ENCODE data around the gene ITPRID2. TPM values are rescaled to one million over a fixed set of nuclear protein-coding genes. Genes with fewer than 3 reads are reported as not detected.
A peak's percentile ranks its signal among the peaks of the same experiment; 100 is the strongest.
"Not testable (repeated sequence)": the region's sequence is repeated elsewhere in the genome, so short reads cannot be mapped to it uniquely, and the experiment has no call there.

ITPRID2 gene
- total RNA-seq, 1 donor from 2014 or later = 109 TPM

DNA sequence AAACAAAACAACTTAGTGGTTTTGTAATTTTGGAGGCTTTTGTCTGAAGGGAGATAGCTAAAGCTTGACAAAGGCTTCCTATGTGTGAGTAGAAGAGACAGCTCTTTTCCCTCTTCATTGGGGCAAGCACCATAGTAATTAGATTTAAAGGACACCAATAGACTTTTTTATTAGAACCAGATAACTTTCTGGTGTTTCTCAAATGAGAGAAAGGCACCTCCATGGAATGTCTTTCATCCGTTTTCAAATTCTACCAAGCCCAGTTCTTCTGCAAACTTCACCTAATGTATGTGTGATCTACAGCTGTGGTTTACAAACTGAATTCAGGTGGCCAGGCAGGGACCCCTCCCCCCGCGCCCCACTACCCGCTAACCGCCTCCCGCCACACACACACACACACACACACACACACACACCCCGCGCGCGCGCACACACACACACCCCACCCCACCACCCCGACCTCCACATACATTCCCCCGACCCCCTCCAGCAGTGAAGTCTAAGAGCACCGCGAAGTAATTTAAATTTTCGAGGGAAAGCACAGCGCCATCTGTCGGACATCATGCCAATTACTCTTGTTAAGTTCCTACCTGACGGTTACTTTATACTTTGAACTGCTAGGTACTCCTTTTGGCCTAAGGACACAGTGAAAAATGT is 62.5 kb downstream of the ITPRID2 start:
- H3K27me3 Mint-ChIP-seq = no peaks in the 10 kb centered on the region
- H3K4me1 Mint-ChIP-seq (ENCODE audit: unreplicated experiment) = peaks cover 37% of the 10 kb centered on the region
- no peak for DNase-seq (ENCODE audit: extremely low spot score, unreplicated experiment)
- peaks cover 10% of the 10 kb centered on the region for H3K9me3 Mint-ChIP-seq
- H3K27ac Mint-ChIP-seq = peak overlapping the region; percentile 67
- TF ChIP-seq, protein P1, sequence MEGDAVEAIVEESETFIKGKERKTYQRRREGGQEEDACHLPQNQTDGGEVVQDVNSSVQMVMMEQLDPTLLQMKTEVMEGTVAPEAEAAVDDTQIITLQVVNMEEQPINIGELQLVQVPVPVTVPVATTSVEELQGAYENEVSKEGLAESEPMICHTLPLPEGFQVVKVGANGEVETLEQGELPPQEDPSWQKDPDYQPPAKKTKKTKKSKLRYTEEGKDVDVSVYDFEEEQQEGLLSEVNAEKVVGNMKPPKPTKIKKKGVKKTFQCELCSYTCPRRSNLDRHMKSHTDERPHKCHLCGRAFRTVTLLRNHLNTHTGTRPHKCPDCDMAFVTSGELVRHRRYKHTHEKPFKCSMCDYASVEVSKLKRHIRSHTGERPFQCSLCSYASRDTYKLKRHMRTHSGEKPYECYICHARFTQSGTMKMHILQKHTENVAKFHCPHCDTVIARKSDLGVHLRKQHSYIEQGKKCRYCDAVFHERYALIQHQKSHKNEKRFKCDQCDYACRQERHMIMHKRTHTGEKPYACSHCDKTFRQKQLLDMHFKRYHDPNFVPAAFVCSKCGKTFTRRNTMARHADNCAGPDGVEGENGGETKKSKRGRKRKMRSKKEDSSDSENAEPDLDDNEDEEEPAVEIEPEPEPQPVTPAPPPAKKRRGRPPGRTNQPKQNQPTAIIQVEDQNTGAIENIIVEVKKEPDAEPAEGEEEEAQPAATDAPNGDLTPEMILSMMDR (conservative IDR thresholded peaks at IDR 0.05) = peak; percentile 79
- H3K36me3 Mint-ChIP-seq = no peaks in the 10 kb centered on the region
- peak overlapping the region; percentile 78 for H3K4me3 Mint-ChIP-seq

- H3K4me3 Mint-ChIP-seq = peak overlapping the region; percentile 78
- H3K36me3 Mint-ChIP-seq = no peaks in the 10 kb centered on the region
- H3K27me3 Mint-ChIP-seq = no peaks in the 10 kb centered on the region
- TF ChIP-seq, protein P1 (conservative IDR thresholded peaks at IDR 0.05) = peak; percentile 46
- H3K4me1 Mint-ChIP-seq (ENCODE audit: unreplicated experiment) = peaks cover 37% of the 10 kb centered on the region
- DNase-seq (ENCODE audit: extremely low spot score, unreplicated experiment) = no peak
- peaks cover 5% of the 10 kb centered on the region for H3K9me3 Mint-ChIP-seq
- peak overlapping the region; percentile 67 for H3K27ac Mint-ChIP-seq
These were observed 63.0 kb downstream of the ITPRID2 start for GRCh38 chr2:181954538-181954883.

DNA sequence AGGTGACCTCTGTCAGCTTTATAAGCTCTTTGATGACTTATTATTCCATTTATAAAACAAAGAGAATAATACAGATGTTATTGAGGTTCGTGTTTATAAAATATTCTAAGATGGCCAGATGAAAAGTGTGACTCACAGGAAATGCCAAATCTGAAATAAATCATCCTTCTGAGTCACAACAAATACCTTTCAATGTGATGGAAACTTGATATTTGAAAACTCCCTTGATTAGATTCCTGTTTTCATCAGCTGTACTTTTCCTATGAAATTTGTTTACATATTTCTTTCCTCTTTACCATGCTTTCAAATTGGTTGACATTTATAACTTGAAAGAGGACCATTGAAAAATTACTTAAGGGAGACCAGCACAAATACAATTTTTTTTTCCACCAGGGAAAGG is 63.5 kb downstream of the ITPRID2 start:
- H3K9me3 Mint-ChIP-seq = no peaks in the 10 kb centered on the region
- peaks cover 37% of the 10 kb centered on the region for H3K4me1 Mint-ChIP-seq (ENCODE audit: unreplicated experiment)
- TF ChIP-seq, protein P1 (conservative IDR thresholded peaks at IDR 0.05) = no peak
- DNase-seq (ENCODE audit: extremely low spot score, unreplicated experiment) = no peak
- H3K4me3 Mint-ChIP-seq = no peak overlapping the region
- no peaks in the 10 kb centered on the region for H3K36me3 Mint-ChIP-seq
- H3K27ac Mint-ChIP-seq = peak overlapping the region; percentile 67
- no peaks in the 10 kb centered on the region for H3K27me3 Mint-ChIP-seq

GRCh38 chr2:181955866-181956265 is 64.3 kb downstream of the ITPRID2 start:
- peaks cover 37% of the 10 kb centered on the region for H3K4me1 Mint-ChIP-seq (ENCODE audit: unreplicated experiment)
- H3K4me3 Mint-ChIP-seq; DNase-seq (ENCODE audit: extremely low spot score, unreplicated experiment): not testable (repeated sequence)

GRCh38 chr2:181957668-181958067 is 66.1 kb downstream of the ITPRID2 start:
- Mint-ChIP-seq H3K4me3 (no peak overlapping the region), H3K27ac (no peak overlapping the region)

More at GRCh38 chr2:181955866-181956265, 64.3 kb downstream of the ITPRID2 start:
- H3K27me3 Mint-ChIP-seq, H3K36me3 Mint-ChIP-seq, H3K9me3 Mint-ChIP-seq, H3K27ac Mint-ChIP-seq: not testable (repeated sequence)

GRCh38 chr2:181958726-181959125 is 67.2 kb downstream of the ITPRID2 start:
- Mint-ChIP-seq H3K27me3 (no peaks in the 10 kb centered on the region), H3K27ac (no peak overlapping the region), H3K4me1 (ENCODE audit: unreplicated experiment) (peaks cover 22% of the 10 kb centered on the region), H3K36me3 (no peaks in the 10 kb centered on the region), H3K9me3 (no peaks in the 10 kb centered on the region), H3K4me3 (no peak overlapping the region)
- TF ChIP-seq, protein P1 (conservative IDR thresholded peaks at IDR 0.05) = no peak
- no peak for DNase-seq (ENCODE audit: extremely low spot score, unreplicated experiment)

More at GRCh38 chr2:181957668-181958067, 66.1 kb downstream of the ITPRID2 start:
- H3K27me3 Mint-ChIP-seq = no peaks in the 10 kb centered on the region
- peaks cover 28% of the 10 kb centered on the region for H3K4me1 Mint-ChIP-seq (ENCODE audit: unreplicated experiment)
- TF ChIP-seq, protein P1 (conservative IDR thresholded peaks at IDR 0.05) = no peak
- no peaks in the 10 kb centered on the region for H3K36me3 Mint-ChIP-seq
- DNase-seq (ENCODE audit: extremely low spot score, unreplicated experiment) = no peak
- no peaks in the 10 kb centered on the region for H3K9me3 Mint-ChIP-seq

Measured in type B pancreatic cell (in vitro differentiated cells).